Nephron progenitor cell (in vitro differentiated cells): ENCODE data around the gene LGR5.

ENCODE experiments used
- DNase-seq: peaks from one replicate; pipeline ENCODE4 v3.0.0; 2021
- H3K27ac Mint-ChIP-seq: 2 replicates; pipeline ENCODE4 v1.8.0; 2021; ENCODE audit warnings: mild to moderate bottlenecking, moderate library complexity, mixed read lengths
- H3K27me3 Mint-ChIP-seq: 2 replicates; pipeline ENCODE4 v1.8.0; 2021; ENCODE audit warnings: mild to moderate bottlenecking, low read depth, mixed read lengths; ENCODE audit not compliant: poor library complexity
- H3K36me3 Mint-ChIP-seq: 2 replicates; pipeline ENCODE4 v1.8.0; 2021; ENCODE audit warnings: low read depth, mixed read lengths
- H3K4me1 Mint-ChIP-seq: 2 replicates; pipeline ENCODE4 v1.8.0; 2021; ENCODE audit warnings: mixed read lengths
- H3K4me3 Mint-ChIP-seq: 2 replicates; pipeline ENCODE4 v1.8.0; 2021; ENCODE audit warnings: mild to moderate bottlenecking, moderate library complexity, mixed read lengths
- H3K9me3 Mint-ChIP-seq: 2 replicates; pipeline ENCODE4 v1.8.0; 2021; ENCODE audit warnings: mild to moderate bottlenecking, moderate library complexity, mixed read lengths
- CTCF ChIP-seq: fragments of 200-600 bp; sonication (generic); IDR thresholded peaks from 2 replicates; pipeline ENCODE4 v1.5.0; 2021; ENCODE audit warnings: antibody characterized with exemption

Gene LGR5

GRCh38 chr12:71456990-71457389, 17.4 kb downstream of the LGR5 start:
- no peak for DNase-seq
- TF ChIP-seq CTCF = no peak
- H3K9me3 Mint-ChIP-seq = peaks cover 5% of the 10 kb centered on the region
- H3K36me3 Mint-ChIP-seq = peaks cover 5% of the 10 kb centered on the region
- H3K27me3 Mint-ChIP-seq = peaks cover 4% of the 10 kb centered on the region
- H3K4me3 Mint-ChIP-seq = no peak overlapping the region
- H3K4me1 Mint-ChIP-seq = peaks cover 48% of the 10 kb centered on the region
- peak overlapping the region; percentile 86 for H3K27ac Mint-ChIP-seq

DNA sequence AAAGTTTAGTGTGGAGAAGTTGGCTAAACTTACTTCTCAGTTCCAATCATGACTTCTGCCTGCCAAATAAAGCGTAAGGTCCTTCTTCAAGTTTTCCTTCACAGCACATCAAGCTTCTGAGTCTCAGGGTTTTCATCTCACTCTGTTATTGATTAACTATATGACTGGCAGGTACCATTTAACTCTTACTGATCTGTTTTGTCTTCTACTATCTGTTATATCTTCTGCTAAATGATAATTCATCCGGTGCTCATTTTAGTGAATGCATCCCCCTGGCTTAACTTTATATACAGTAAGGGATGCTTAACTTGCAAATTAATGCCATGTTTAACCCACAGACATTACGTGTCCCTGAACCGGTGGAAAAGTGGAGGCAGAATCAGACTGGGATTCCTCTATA, 20.7 kb downstream of the LGR5 start:
- Mint-ChIP-seq H3K27ac (no peak overlapping the region), H3K4me1 (peaks cover 32% of the 10 kb centered on the region), H3K36me3 (no peaks in the 10 kb centered on the region), H3K27me3 (no peaks in the 10 kb centered on the region), H3K4me3 (no peak overlapping the region), H3K9me3 (no peaks in the 10 kb centered on the region)
- DNase-seq = no peak
- TF ChIP-seq CTCF = no peak

DNA sequence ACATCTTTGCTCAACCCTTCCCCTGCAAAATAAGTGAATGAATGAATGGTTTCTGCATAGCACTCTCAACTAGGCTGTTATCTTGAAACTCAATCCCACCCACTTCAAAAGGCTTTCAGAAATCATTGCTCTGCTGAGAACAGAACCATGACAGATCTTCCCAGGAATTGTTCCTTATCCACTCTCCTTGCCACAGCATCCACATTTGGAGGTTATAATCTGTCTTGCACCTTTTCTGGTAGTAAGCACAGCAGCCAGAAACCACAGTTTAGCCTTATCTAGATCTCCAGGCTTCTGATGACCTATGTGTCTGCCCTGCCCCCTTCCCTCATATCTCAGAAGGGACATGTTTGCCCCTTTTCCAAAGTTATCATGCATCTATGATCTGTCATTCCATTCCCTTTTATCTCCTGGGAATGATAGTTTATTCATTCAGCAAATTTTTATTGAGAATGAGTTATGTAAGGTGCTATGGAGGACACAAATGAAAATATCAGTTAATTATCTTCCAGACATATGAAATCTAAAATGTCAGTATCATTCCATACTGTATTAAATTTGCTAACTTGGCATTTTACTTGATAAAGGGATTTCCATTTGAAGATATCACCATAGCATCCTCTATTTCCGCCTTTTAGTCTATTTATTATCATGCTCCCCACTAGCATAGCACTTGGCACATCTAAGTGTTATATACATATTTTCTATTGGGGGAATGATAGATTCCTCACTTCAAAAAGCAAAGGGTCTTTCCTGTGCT, 21.4 kb downstream of the LGR5 start:
- Mint-ChIP-seq H3K4me1 (peaks cover 28% of the 10 kb centered on the region), H3K9me3 (no peaks in the 10 kb centered on the region), H3K27me3 (no peaks in the 10 kb centered on the region), H3K27ac (no peak overlapping the region), H3K4me3 (no peak overlapping the region), H3K36me3 (no peaks in the 10 kb centered on the region)
- no peak for DNase-seq
- no peak for TF ChIP-seq CTCF

DNA sequence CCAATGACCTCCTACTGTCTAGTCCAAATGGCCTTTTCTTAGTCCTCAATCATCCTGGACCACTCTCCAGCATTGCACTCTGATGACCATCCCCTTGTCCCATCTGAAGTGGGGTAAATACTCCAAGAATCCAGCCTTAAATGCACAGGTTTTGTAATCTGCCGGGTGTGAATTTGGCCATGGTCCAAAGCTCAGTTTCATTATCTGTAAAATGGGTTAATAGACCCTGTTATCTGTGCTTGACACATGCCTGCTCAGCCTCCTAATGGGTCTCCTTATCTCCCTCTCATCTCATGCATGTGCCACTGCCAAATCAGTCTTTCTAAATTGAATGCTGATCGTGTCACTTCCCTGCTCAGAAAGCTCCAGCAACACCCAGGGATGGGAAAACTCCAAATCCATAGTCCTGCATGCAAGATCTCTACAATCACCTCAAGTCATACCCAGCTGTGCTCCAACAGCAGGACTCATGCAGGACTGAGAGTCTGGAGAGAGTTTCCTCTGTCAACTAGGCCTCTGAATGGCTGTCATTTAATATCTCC, 22.3 kb downstream of the LGR5 start:
- Mint-ChIP-seq H3K4me1 (peaks cover 28% of the 10 kb centered on the region), H3K27me3 (no peaks in the 10 kb centered on the region), H3K4me3 (no peak overlapping the region), H3K9me3 (no peaks in the 10 kb centered on the region), H3K27ac (no peak overlapping the region), H3K36me3 (no peaks in the 10 kb centered on the region)
- no peak for TF ChIP-seq CTCF
- no peak for DNase-seq

GRCh38 chr12:71465796-71466195, 26.2 kb downstream of the LGR5 start:
- Mint-ChIP-seq H3K9me3 (no peaks in the 10 kb centered on the region), H3K4me1 (peaks cover 49% of the 10 kb centered on the region), H3K27ac (no peak overlapping the region), H3K27me3 (peaks cover 8% of the 10 kb centered on the region), H3K36me3 (no peaks in the 10 kb centered on the region), H3K4me3 (no peak overlapping the region)
- no peak for DNase-seq
- no peak for TF ChIP-seq CTCF

DNA sequence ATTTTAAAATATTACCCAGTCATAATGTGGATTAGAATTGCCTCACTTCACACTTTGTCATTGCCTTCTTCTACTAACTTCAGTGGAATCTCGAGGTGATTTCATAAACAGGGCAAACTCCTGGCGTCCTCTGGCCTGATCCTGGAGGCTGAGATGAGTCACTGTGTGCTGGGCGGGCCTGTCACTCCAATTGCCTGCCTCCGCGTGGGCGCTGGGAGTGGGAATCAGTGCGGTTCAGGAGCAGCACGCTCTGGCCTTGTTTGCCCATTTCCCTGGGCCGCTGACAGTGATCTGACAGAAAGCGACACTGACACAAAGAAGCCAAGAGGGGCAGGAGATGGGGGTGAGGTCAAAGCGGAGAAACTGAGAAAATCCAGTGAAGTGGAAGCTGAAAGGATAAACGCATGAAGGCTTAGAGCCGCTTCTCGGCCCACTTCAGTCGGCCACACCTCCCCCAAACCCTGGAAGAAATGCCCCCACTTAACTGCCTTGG, 29.7 kb downstream of the LGR5 start:
- H3K4me1 Mint-ChIP-seq = peaks cover 54% of the 10 kb centered on the region
- peak overlapping the region; percentile 94 for H3K27ac Mint-ChIP-seq

More for the DNA sequence above, 29.7 kb downstream of the LGR5 start:
- Mint-ChIP-seq H3K36me3 (no peaks in the 10 kb centered on the region), H3K27me3 (peaks cover 8% of the 10 kb centered on the region), H3K9me3 (no peaks in the 10 kb centered on the region), H3K4me3 (peak overlapping the region; percentile 51)
- no peak for TF ChIP-seq CTCF
- DNase-seq = peak; percentile 22
